Loucy (cell line): ENCODE results near the gene TBC1D22A.

Experiments
- H2AFZ ChIP-seq: fragments of 200-600 bp; sonication (generic); 2 replicates; pipeline ENCODE4 v1.6.0; 2016; ENCODE audit warnings: antibody characterized with exemption, mild to moderate bottlenecking, low read length, moderate library complexity
- H3F3A ChIP-seq: fragments of 200-600 bp; 2 replicates; pipeline ENCODE4 v1.6.0; 2016; ENCODE audit warnings: antibody characterized with exemption, low read depth, mild to moderate bottlenecking
- H3K27me3 ChIP-seq: fragments of 200-600 bp; sonication (generic); 2 replicates; pipeline ENCODE4 v1.6.1; 2014; ENCODE audit warnings: low read length, mild to moderate bottlenecking; ENCODE audit not compliant: insufficient read depth, poor library complexity, severe bottlenecking
- H3K36me3 ChIP-seq: fragments of 200-600 bp; sonication (generic); 2 replicates; pipeline ENCODE4 v1.6.1; 2016; ENCODE audit warnings: low read length; ENCODE audit not compliant: insufficient read depth
- H3K4me1 ChIP-seq: fragments of 200-600 bp; sonication (generic); 2 replicates; pipeline ENCODE4 v1.5.1; 2014; ENCODE audit warnings: low read length, mild to moderate bottlenecking; ENCODE audit not compliant: insufficient read depth, poor library complexity, severe bottlenecking
- H3K4me2 ChIP-seq: fragments of 200-600 bp; sonication (generic); 2 replicates; pipeline ENCODE4 v1.6.0; 2014; ENCODE audit warnings: antibody characterized with exemption, low read length, low read depth, mild to moderate bottlenecking; ENCODE audit not compliant: poor library complexity, severe bottlenecking
- H3K4me3 ChIP-seq: fragments of 200-600 bp; sonication (generic); 2 replicates; pipeline ENCODE4 v1.5.1; 2014; ENCODE audit warnings: low read length, mild to moderate bottlenecking, mixed read lengths; ENCODE audit not compliant: poor library complexity, severe bottlenecking
- H3K79me2 ChIP-seq: fragments of 200-600 bp; sonication (generic); 2 replicates; pipeline ENCODE4 v1.6.1; 2014; ENCODE audit warnings: low read length; ENCODE audit not compliant: insufficient read depth
- H3K9ac ChIP-seq: fragments of 200-600 bp; sonication (generic); 2 replicates; pipeline ENCODE4 v1.6.0; 2014; ENCODE audit warnings: mild to moderate bottlenecking, low read depth, low read length, moderate library complexity; ENCODE audit not compliant: poor library complexity, severe bottlenecking
- H3K9me2 ChIP-seq: fragments of 200-600 bp; sonication (generic); replicated peaks from 2 replicates; pipeline ENCODE4 v1.6.1; 2016; ENCODE audit warnings: low read depth, low read length, mixed read lengths
- H3K9me3 ChIP-seq: fragments of 200-600 bp; sonication (generic); 2 replicates; pipeline ENCODE4 v1.6.1; 2014; ENCODE audit warnings: mild to moderate bottlenecking, antibody characterized with exemption, low read length, low read depth; ENCODE audit not compliant: insufficient read depth
- H4K20me1 ChIP-seq: fragments of 200-600 bp; sonication (generic); 2 replicates; pipeline ENCODE4 v1.6.0; 2014; ENCODE audit warnings: antibody characterized with exemption, low read length, mild to moderate bottlenecking; ENCODE audit not compliant: insufficient read depth, poor library complexity, severe bottlenecking
- CTCF ChIP-seq: fragments of 200-600 bp; sonication (generic); conservative IDR thresholded peaks from 2 replicates; pipeline ENCODE4 v1.5.1; 2014; ENCODE audit warnings: mild to moderate bottlenecking, antibody characterized with exemption, low read length
- EZH2phosphoT487 ChIP-seq: fragments of 200-600 bp; IDR thresholded peaks from 2 replicates; pipeline ENCODE4 v1.6.1; 2018; ENCODE audit warnings: antibody characterized with exemption, mild to moderate bottlenecking, moderate library complexity, borderline replicate concordance

TBC1D22A gene

GRCh38 chr22:46728470-46728869 lies 34.0 kb upstream of the TBC1D22A start:
- Histone ChIP-seq H2AFZ (no peak overlapping the region), H3K9me2 (no peaks in the 10 kb centered on the region), H3K27me3 (no peaks in the 10 kb centered on the region), H3K4me2 (no peak overlapping the region), H3F3A (no peaks in the 10 kb centered on the region), H3K4me1 (peaks cover 5% of the 10 kb centered on the region), H3K9ac (no peak overlapping the region), H3K9me3 (no peaks in the 10 kb centered on the region), H4K20me1 (peaks cover 29% of the 10 kb centered on the region), H3K79me2 (peaks cover 81% of the 10 kb centered on the region), H3K4me3 (no peak overlapping the region), H3K36me3 (peaks cover 9% of the 10 kb centered on the region; the same call in 1 of the 2 replicates)
- no peak for TF ChIP-seq CTCF
- TF ChIP-seq EZH2phosphoT487 = no peak

- no peaks in the 10 kb centered on the region for H3F3A ChIP-seq
- peaks cover 5% of the 10 kb centered on the region; the same call in 1 of the 2 replicates for H3K36me3 ChIP-seq
- H3K9ac ChIP-seq = no peak overlapping the region
- no peaks in the 10 kb centered on the region for H3K9me2 ChIP-seq
- peak overlapping the region; percentile 16 for H3K4me2 ChIP-seq
- peaks cover 46% of the 10 kb centered on the region for H4K20me1 ChIP-seq
- H3K79me2 ChIP-seq = peaks cover 86% of the 10 kb centered on the region
- H3K9me3 ChIP-seq = no peaks in the 10 kb centered on the region
- no peaks in the 10 kb centered on the region for H3K27me3 ChIP-seq
- H3K4me3 ChIP-seq = no peak overlapping the region
- H3K4me1 ChIP-seq = peaks cover 19% of the 10 kb centered on the region
- TF ChIP-seq CTCF (no peak), EZH2phosphoT487 (no peak)
- H2AFZ ChIP-seq = no peak overlapping the region
Measured at GRCh38 chr22:46730568-46731245, 31.7 kb upstream of the TBC1D22A start.

GRCh38 chr22:46731246-46732040 lies 31.0 kb upstream of the TBC1D22A start:
- Histone ChIP-seq H2AFZ (no peak overlapping the region), H3K9me2 (no peaks in the 10 kb centered on the region), H3K36me3 (peaks cover 5% of the 10 kb centered on the region; the same call in 1 of the 2 replicates), H3K9ac (no peak overlapping the region), H4K20me1 (peaks cover 53% of the 10 kb centered on the region), H3K4me1 (peaks cover 27% of the 10 kb centered on the region), H3F3A (no peaks in the 10 kb centered on the region), H3K4me3 (no peak overlapping the region), H3K4me2 (peak overlapping the region; percentile 16), H3K79me2 (peaks cover 86% of the 10 kb centered on the region), H3K9me3 (no peaks in the 10 kb centered on the region), H3K27me3 (no peaks in the 10 kb centered on the region)
- TF ChIP-seq CTCF = no peak
- TF ChIP-seq EZH2phosphoT487 = no peak
